Measurements from ENCODE around the gene KRT1.

DNA sequence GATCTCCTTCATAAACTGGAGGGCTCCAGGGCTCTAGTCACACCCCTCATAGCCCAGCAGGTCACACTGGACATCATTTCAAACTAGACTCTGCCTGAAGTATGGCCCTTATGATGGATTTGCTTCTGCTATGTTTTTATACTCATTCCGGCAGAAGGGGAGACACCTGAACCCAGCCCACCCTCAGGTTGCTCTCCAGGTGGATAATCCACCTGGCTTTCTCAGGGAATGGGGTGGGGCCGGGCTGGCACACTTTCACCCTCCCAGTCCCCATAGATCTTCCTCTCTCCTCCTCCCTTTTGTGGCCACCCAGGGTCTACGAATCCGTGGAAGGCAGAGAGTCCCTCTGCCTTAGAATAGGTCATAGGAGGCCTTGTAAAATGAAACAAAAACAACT is 52.1 kb downstream of the KRT1 start:
- TF ChIP-seq POLR2A (IDR thresholded peaks at IDR 0.05), result no peak
- TF ChIP-seq, protein P1, sequence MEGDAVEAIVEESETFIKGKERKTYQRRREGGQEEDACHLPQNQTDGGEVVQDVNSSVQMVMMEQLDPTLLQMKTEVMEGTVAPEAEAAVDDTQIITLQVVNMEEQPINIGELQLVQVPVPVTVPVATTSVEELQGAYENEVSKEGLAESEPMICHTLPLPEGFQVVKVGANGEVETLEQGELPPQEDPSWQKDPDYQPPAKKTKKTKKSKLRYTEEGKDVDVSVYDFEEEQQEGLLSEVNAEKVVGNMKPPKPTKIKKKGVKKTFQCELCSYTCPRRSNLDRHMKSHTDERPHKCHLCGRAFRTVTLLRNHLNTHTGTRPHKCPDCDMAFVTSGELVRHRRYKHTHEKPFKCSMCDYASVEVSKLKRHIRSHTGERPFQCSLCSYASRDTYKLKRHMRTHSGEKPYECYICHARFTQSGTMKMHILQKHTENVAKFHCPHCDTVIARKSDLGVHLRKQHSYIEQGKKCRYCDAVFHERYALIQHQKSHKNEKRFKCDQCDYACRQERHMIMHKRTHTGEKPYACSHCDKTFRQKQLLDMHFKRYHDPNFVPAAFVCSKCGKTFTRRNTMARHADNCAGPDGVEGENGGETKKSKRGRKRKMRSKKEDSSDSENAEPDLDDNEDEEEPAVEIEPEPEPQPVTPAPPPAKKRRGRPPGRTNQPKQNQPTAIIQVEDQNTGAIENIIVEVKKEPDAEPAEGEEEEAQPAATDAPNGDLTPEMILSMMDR (IDR thresholded peaks at IDR 0.05), result no peak
